GM23338 (cell line): ENCODE measurements around the gene EIF3A. TPM values are rescaled to one million over a fixed set of nuclear protein-coding genes. Genes with fewer than 3 reads are reported as not detected.

Experiments
- ATAC-seq: fragments of 200-7000 bp; cut with Tn5 transposase; 3 replicates; pipeline ENCODE4 v1.9.1; 2020
- DNase-seq: peaks from one replicate; pipeline ENCODE4 v3.0.0-alpha.2; 2015; ENCODE audit warnings: low spot score
- H2AFZ ChIP-seq: fragments of 200-600 bp; sonication (generic); 2 replicates; pipeline ENCODE4 v1.8.0; 2016; ENCODE audit warnings: antibody characterized with exemption, mild to moderate bottlenecking, moderate library complexity
- H3F3A ChIP-seq: fragments of 200-600 bp; sonication (generic); replicated peaks from 2 replicates; pipeline ENCODE4 v1.8.0; 2017; ENCODE audit warnings: antibody characterized with exemption, mixed run types, low read depth
- H3K27ac ChIP-seq: fragments of 200-600 bp; sonication (generic); 2 replicates; pipeline ENCODE4 v1.6.1; 2016; ENCODE audit warnings: low read depth
- H3K27me3 ChIP-seq: fragments of 200-600 bp; sonication (generic); 2 replicates; pipeline ENCODE4 v1.8.0; 2016; ENCODE audit warnings: mild to moderate bottlenecking, mixed run types, moderate library complexity; ENCODE audit not compliant: insufficient read depth
- H3K36me3 ChIP-seq: fragments of 200-600 bp; sonication (generic); 2 replicates; pipeline ENCODE4 v1.8.0; 2016; ENCODE audit warnings: mild to moderate bottlenecking; ENCODE audit not compliant: insufficient read depth
- H3K4me1 ChIP-seq: fragments of 200-600 bp; sonication (generic); 2 replicates; pipeline ENCODE4 v1.8.0; 2016; ENCODE audit warnings: mild to moderate bottlenecking, moderate library complexity; ENCODE audit not compliant: insufficient read depth
- H3K4me2 ChIP-seq: fragments of 200-600 bp; sonication (generic); 2 replicates; pipeline ENCODE4 v1.7.1; 2017; ENCODE audit warnings: mixed run types
- H3K4me3 ChIP-seq: fragments of 200-600 bp; sonication (generic); 2 replicates; pipeline ENCODE4 v1.6.1; 2016; ENCODE audit warnings: mixed run types
- H3K79me2 ChIP-seq: fragments of 200-600 bp; sonication (generic); replicated peaks from 2 replicates; pipeline ENCODE4 v1.8.0; 2017; ENCODE audit warnings: mild to moderate bottlenecking; ENCODE audit not compliant: insufficient read depth
- H3K9me2 ChIP-seq: fragments of 200-600 bp; sonication (generic); 2 replicates; pipeline ENCODE4 v1.8.0; 2017; ENCODE audit not compliant: insufficient read depth
- H4K20me1 ChIP-seq: fragments of 200-600 bp; sonication (generic); replicated peaks from 2 replicates; pipeline ENCODE4 v1.8.0; 2017; ENCODE audit warnings: mild to moderate bottlenecking; ENCODE audit not compliant: insufficient read depth
- H3K27ac Mint-ChIP-seq: 2 replicates; pipeline ENCODE4 v1.8.0; 2020; ENCODE audit warnings: inconsistent platforms, mild to moderate bottlenecking, moderate library complexity, mixed read lengths
- H3K27me3 Mint-ChIP-seq: 3 replicates; pipeline ENCODE4 v1.8.0; 2022; ENCODE audit warnings: low read depth, mild to moderate bottlenecking, moderate library complexity, mixed read lengths, inconsistent platforms; ENCODE audit not compliant: insufficient read depth, poor library complexity
- H3K36me3 Mint-ChIP-seq: 3 replicates; pipeline ENCODE4 v1.8.0; 2021; ENCODE audit warnings: low read depth, mild to moderate bottlenecking, inconsistent platforms, moderate library complexity, mixed read lengths
- H3K4me1 Mint-ChIP-seq: 3 replicates; pipeline ENCODE4 v1.8.0; 2020; ENCODE audit warnings: mild to moderate bottlenecking, inconsistent platforms, mixed read lengths
- H3K4me3 Mint-ChIP-seq: 3 replicates; pipeline ENCODE4 v1.8.0; 2021; ENCODE audit warnings: moderate library complexity, mild to moderate bottlenecking, inconsistent platforms, mixed read lengths
- H3K9me3 Mint-ChIP-seq: 3 replicates; pipeline ENCODE4 v1.8.0; 2020; ENCODE audit warnings: moderate library complexity, mild to moderate bottlenecking, inconsistent platforms, mixed read lengths
- JUNB ChIP-seq: IDR thresholded peaks from one replicate; pipeline ENCODE4 v1.6.1; 2016; ENCODE audit warnings: antibody characterized with exemption; ENCODE audit not compliant: unreplicated experiment
- NANOG ChIP-seq: IDR thresholded peaks from 2 replicates; pipeline ENCODE4 v1.6.1; 2016; ENCODE audit warnings: antibody characterized with exemption, borderline replicate concordance
- POLR2AphosphoS5 ChIP-seq: IDR thresholded peaks from 2 replicates; pipeline ENCODE4 v1.6.1; 2016; ENCODE audit warnings: antibody characterized with exemption, low read depth
- STAT1 ChIP-seq: IDR thresholded peaks from one replicate; pipeline ENCODE4 v1.6.1; 2016; ENCODE audit warnings: antibody characterized with exemption; ENCODE audit not compliant: unreplicated experiment
- ZNF331 ChIP-seq: fragments of 250-450 bp; sonication (Bioruptor Pico); IDR thresholded peaks from 2 replicates; pipeline ENCODE4 v1.5.0; 2020; ENCODE audit warnings: low read depth, mild to moderate bottlenecking, moderate library complexity
- polyA plus RNA-seq: library from polyadenylated mRNA; unstranded; fragments of >200 nt; fragmentation: Nextera tagmentation; extraction: Ambion mirVana; gene quantifications from 2 replicates; pipeline ENCODE4 v1.2.1, GENCODE V29; 2016
- total RNA-seq: library from RNA; depleted of rRNA; stranded (reverse); fragments of >200 nt; shearing (Covaris generic); gene quantifications from 2 replicates; pipeline ENCODE4 v1.2.3, GENCODE V29; 2014
- TF ChIP-seq, protein P1 (sequence below), 2 experiments: fragments of 200-600 bp in 1 of 2; sonication (generic) in 1 of 2; conservative IDR thresholded peaks; 2 replicates each; pipeline versions ENCODE4 v1.5.1 to v1.6.1; 2016 to 2017; ENCODE audit warnings: antibody characterized with exemption in 2 of 2, low read depth in 2 of 2, mild to moderate bottlenecking in 2 of 2, moderate library complexity in 1 of 2
- TF ChIP-seq, protein P2 (sequence below): IDR thresholded peaks from 2 replicates; pipeline ENCODE4 v1.6.1; 2016; ENCODE audit warnings: antibody characterized with exemption
- TF ChIP-seq, protein P3 (sequence below): IDR thresholded peaks from one replicate; pipeline ENCODE4 v1.6.1; 2018; ENCODE audit warnings: antibody characterized with exemption; ENCODE audit not compliant: unreplicated experiment

The EIF3A gene
- total and polyA plus RNA-seq, 2 experiments from 2014 or later, result 152 to 170 TPM

DNA sequence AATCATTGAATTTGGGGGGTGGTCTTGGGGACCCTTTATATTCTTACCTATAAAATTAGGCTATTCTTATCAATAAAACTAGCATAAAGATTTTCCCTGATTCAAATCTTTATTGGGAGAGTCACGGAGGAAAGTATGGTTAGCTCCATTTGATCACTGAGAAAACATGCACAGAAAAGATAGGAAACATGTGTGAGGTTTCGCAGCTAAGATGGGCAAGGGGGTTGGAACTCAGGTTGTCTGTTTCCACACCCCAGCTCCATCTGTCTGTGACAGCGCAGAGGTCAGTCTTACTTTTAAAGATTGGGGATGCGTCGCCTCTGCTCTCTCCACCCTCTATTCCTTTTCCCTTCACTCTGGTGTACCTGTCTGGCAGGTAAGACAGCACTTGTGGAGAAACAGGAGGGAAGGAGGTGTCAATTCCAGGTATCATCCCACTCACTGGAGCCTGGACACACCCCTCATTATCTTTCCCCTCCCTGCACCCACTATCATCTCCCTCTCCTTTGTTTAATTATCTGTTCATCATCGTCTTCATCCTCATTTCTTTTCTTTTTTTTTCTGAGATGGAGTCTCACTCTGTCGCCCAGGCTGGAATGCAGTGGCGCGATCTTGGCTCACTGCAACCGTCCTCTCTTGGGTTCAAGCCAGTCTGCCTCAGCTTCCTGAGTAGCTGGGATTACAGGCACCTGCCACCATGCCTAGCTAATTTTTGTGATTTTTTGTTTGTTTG, 20.9 kb upstream of the EIF3A start (continued):
- TF ChIP-seq, protein P1, sequence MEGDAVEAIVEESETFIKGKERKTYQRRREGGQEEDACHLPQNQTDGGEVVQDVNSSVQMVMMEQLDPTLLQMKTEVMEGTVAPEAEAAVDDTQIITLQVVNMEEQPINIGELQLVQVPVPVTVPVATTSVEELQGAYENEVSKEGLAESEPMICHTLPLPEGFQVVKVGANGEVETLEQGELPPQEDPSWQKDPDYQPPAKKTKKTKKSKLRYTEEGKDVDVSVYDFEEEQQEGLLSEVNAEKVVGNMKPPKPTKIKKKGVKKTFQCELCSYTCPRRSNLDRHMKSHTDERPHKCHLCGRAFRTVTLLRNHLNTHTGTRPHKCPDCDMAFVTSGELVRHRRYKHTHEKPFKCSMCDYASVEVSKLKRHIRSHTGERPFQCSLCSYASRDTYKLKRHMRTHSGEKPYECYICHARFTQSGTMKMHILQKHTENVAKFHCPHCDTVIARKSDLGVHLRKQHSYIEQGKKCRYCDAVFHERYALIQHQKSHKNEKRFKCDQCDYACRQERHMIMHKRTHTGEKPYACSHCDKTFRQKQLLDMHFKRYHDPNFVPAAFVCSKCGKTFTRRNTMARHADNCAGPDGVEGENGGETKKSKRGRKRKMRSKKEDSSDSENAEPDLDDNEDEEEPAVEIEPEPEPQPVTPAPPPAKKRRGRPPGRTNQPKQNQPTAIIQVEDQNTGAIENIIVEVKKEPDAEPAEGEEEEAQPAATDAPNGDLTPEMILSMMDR (conservative IDR thresholded peaks at IDR 0.05; ENCODE audit: low read depth in 2 of 2), result no peak
- TF ChIP-seq, protein P2, sequence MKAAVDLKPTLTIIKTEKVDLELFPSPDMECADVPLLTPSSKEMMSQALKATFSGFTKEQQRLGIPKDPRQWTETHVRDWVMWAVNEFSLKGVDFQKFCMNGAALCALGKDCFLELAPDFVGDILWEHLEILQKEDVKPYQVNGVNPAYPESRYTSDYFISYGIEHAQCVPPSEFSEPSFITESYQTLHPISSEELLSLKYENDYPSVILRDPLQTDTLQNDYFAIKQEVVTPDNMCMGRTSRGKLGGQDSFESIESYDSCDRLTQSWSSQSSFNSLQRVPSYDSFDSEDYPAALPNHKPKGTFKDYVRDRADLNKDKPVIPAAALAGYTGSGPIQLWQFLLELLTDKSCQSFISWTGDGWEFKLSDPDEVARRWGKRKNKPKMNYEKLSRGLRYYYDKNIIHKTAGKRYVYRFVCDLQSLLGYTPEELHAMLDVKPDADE, result no peak
- TF ChIP-seq STAT1, result no peak
- TF ChIP-seq JUNB, result no peak

DNA sequence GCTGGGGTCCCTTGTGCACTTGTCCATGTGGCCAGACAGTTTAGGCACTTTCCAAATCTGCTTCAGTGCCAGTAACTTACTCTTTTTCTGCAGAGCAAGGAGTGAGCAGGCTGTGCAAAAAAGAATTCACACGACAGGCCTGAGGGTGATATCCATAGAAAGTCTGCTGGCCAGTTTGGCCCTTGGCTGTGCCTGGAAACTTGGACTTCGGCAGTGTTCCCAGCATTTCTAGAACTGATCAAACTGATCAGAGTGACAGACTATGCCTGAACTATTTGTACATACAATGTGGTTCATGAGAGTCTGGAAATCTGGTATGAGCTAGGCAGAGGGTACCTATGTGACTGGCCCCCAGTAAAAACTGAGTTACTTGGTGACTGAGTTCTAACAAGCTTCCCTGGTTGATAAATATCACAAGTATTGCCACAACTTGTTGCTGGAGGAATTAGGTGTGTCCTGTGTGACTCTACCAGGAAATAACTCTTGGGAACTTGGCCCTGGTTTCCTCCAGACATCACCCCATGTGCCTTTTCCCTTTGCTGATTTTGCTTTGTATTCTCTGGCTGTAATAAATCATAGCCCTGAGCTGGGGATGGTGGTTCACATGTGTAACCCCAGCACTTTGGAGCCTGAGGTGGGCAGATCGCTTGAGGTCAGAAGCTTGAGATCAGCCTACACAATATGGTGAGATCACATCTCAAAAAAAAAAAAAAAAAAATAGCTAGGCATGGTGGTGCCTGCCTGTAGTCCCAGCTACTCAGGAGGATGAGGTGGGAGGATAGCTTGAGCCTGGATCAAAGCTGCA, 20.0 kb upstream of the EIF3A start:
- no peak overlapping the region for H3K27ac ChIP-seq
- H3K4me1 Mint-ChIP-seq, result peaks cover 4% of the 10 kb centered on the region
- H3F3A ChIP-seq, result no peaks in the 10 kb centered on the region
- TF ChIP-seq JUNB (no peak), ZNF331 (no peak), POLR2AphosphoS5 (no peak), STAT1 (no peak), NANOG (no peak)
- TF ChIP-seq, protein P3, sequence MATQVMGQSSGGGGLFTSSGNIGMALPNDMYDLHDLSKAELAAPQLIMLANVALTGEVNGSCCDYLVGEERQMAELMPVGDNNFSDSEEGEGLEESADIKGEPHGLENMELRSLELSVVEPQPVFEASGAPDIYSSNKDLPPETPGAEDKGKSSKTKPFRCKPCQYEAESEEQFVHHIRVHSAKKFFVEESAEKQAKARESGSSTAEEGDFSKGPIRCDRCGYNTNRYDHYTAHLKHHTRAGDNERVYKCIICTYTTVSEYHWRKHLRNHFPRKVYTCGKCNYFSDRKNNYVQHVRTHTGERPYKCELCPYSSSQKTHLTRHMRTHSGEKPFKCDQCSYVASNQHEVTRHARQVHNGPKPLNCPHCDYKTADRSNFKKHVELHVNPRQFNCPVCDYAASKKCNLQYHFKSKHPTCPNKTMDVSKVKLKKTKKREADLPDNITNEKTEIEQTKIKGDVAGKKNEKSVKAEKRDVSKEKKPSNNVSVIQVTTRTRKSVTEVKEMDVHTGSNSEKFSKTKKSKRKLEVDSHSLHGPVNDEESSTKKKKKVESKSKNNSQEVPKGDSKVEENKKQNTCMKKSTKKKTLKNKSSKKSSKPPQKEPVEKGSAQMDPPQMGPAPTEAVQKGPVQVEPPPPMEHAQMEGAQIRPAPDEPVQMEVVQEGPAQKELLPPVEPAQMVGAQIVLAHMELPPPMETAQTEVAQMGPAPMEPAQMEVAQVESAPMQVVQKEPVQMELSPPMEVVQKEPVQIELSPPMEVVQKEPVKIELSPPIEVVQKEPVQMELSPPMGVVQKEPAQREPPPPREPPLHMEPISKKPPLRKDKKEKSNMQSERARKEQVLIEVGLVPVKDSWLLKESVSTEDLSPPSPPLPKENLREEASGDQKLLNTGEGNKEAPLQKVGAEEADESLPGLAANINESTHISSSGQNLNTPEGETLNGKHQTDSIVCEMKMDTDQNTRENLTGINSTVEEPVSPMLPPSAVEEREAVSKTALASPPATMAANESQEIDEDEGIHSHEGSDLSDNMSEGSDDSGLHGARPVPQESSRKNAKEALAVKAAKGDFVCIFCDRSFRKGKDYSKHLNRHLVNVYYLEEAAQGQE, result no peak
- no peak overlapping the region for H3K4me2 ChIP-seq
- peaks cover 11% of the 10 kb centered on the region for H3K79me2 ChIP-seq
- H3K4me3 ChIP-seq, result no peak overlapping the region
- no peaks in the 10 kb centered on the region for H3K36me3 ChIP-seq
- peaks cover 2% of the 10 kb centered on the region; the same call in 1 of the 2 replicates for H4K20me1 ChIP-seq
- H3K9me3 Mint-ChIP-seq, result no peaks in the 10 kb centered on the region
- no peaks in the 10 kb centered on the region for H3K9me2 ChIP-seq
- ATAC-seq (no peak), DNase-seq (no peak)
- H3K4me1 ChIP-seq, result no peaks in the 10 kb centered on the region
- no peak overlapping the region for H2AFZ ChIP-seq
- H3K4me3 Mint-ChIP-seq, result no peak overlapping the region
- no peak overlapping the region for H3K27ac Mint-ChIP-seq
- no peaks in the 10 kb centered on the region for H3K27me3 ChIP-seq
- peaks cover 3% of the 10 kb centered on the region for H3K27me3 Mint-ChIP-seq
- H3K36me3 Mint-ChIP-seq, result no peaks in the 10 kb centered on the region
